ENCODE measurements around the gene ZNHIT2. TPM values are rescaled to one million over a fixed set of nuclear protein-coding genes. Genes with fewer than 3 reads are reported as not detected.

ZNHIT2 gene
- total and polyA plus RNA-seq, 2 of the 13 experiments (the other 11 are each of a cell fraction or from before 2014, with no cell fraction given) = 1.1 to 6.5 TPM

DNA sequence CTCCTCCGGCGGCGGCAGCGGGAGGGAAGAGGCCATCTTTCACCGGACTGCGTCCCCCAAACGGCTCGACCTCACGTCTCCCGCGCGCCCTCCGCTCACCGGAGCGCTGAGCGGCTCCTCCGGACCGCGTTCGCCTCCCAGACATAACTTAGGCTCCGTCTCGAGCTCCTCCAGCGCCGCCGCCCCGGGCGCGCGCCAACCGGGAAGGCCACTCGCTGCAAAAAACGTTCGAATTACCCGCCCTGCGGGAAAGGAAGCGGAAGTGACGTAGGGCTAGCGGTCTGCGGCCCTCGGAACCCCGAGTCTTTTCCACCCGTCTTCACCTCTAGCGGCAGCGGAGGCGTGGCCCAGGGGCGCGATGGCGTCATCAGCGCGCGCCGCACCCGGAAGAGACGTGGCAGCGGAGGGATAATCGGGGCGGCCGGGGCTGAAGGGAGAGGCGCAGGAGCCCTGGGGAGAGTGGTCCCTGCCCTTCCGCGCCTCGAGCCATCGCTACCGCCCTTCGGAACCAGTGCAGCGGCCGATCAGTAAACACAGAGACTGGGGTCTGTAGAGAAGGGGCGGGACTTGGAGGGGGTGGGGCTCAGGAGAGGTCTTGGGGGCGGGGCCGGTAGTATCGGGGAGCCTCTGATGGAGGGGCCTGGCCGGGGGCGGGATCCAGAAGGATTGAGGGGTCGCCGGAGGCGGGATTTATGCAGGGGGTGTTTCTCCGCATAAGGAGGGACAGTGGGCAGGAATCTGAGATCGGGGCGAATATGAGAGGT, 33.5 kb downstream of the ZNHIT2 start, which contains the start of the genes CDCA5 and ZFPL1 (continued):
- TF ChIP-seq MLXIP (CRISPR knock-in tag; IDR thresholded peaks at IDR 0.05; ENCODE audit: borderline replicate concordance) (no peak), CBX2 (IDR thresholded peaks at IDR 0.05; ENCODE audit: low read depth, low read length) (no peak), CBX2 (CRISPR knock-in tag; IDR thresholded peaks at IDR 0.05; ENCODE audit: low read depth) (no peak), ZNF331 (CRISPR knock-in tag; IDR thresholded peaks at IDR 0.05) (peak; percentile 48; the same call in 1 of the 2 replicates), MAFG (CRISPR knock-in tag; IDR thresholded peaks at IDR 0.05) (no peak), ZNF724P (CRISPR knock-in tag; IDR thresholded peaks at IDR 0.05; ENCODE audit: borderline replicate concordance) (peak; percentile 92), ZFY (CRISPR knock-in tag; IDR thresholded peaks at IDR 0.05) (peak; percentile 88), MBD4 (IDR thresholded peaks at IDR 0.05; ENCODE audit: borderline replicate concordance, low read length) (no peak), ZFP41 (CRISPR knock-in tag; IDR thresholded peaks at IDR 0.05; ENCODE audit: borderline replicate concordance) (peak; percentile 77; the same call in 1 of the 2 replicates), GLI4 (CRISPR knock-in tag; IDR thresholded peaks at IDR 0.05; ENCODE audit: borderline replicate concordance) (no peak), ETV5 (CRISPR knock-in tag; IDR thresholded peaks at IDR 0.05; ENCODE audit: borderline replicate concordance) (peak; percentile 88; the same call in 1 of the 2 replicates), ZNF17 (CRISPR knock-in tag; IDR thresholded peaks at IDR 0.05) (no peak), KLF6 (CRISPR knock-in tag; IDR thresholded peaks at IDR 0.05) (no peak), ZNF382 (CRISPR knock-in tag; IDR thresholded peaks at IDR 0.05; ENCODE audit: borderline replicate concordance) (no peak), ZNF383 (CRISPR knock-in tag; IDR thresholded peaks at IDR 0.05; ENCODE audit: borderline replicate concordance) (no peak; the same call in 1 of the 2 replicates), ZSCAN22 (CRISPR knock-in tag; IDR thresholded peaks at IDR 0.05) (no peak), NFIB (CRISPR knock-in tag; IDR thresholded peaks at IDR 0.05; ENCODE audit: borderline replicate concordance) (no peak), SIN3B (IDR thresholded peaks at IDR 0.05; ENCODE audit: low read length) (peak; percentile 100)
- TF ChIP-seq, protein P1, sequence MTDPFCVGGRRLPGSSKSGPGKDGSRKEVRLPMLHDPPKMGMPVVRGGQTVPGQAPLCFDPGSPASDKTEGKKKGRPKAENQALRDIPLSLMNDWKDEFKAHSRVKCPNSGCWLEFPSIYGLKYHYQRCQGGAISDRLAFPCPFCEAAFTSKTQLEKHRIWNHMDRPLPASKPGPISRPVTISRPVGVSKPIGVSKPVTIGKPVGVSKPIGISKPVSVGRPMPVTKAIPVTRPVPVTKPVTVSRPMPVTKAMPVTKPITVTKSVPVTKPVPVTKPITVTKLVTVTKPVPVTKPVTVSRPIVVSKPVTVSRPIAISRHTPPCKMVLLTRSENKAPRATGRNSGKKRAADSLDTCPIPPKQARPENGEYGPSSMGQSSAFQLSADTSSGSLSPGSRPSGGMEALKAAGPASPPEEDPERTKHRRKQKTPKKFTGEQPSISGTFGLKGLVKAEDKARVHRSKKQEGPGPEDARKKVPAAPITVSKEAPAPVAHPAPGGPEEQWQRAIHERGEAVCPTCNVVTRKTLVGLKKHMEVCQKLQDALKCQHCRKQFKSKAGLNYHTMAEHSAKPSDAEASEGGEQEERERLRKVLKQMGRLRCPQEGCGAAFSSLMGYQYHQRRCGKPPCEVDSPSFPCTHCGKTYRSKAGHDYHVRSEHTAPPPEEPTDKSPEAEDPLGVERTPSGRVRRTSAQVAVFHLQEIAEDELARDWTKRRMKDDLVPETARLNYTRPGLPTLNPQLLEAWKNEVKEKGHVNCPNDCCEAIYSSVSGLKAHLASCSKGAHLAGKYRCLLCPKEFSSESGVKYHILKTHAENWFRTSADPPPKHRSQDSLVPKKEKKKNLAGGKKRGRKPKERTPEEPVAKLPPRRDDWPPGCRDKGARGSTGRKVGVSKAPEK (CRISPR knock-in tag; IDR thresholded peaks at IDR 0.05; ENCODE audit: borderline replicate concordance) = no peak
- TF ChIP-seq, protein P2, sequence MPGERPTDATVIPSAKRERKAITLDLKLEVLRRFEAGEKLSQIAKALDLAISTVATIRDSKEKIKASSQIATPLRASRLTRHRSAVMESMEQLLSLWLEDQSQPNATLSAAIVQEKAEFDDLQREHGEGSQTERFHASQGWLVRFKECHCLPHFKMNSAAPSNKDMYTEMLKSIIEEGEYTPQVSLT (CRISPR knock-in tag; IDR thresholded peaks at IDR 0.05; ENCODE audit: borderline replicate concordance, low read depth) = no peak
- TF ChIP-seq, protein P3, sequence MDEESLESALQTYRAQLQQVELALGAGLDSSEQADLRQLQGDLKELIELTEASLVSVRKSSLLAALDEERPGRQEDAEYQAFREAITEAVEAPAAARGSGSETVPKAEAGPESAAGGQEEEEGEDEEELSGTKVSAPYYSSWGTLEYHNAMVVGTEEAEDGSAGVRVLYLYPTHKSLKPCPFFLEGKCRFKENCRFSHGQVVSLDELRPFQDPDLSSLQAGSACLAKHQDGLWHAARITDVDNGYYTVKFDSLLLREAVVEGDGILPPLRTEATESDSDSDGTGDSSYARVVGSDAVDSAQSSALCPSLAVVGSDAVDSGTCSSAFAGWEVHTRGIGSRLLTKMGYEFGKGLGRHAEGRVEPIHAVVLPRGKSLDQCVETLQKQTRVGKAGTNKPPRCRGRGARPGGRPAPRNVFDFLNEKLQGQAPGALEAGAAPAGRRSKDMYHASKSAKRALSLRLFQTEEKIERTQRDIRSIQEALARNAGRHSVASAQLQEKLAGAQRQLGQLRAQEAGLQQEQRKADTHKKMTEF (CRISPR knock-in tag; IDR thresholded peaks at IDR 0.05) = peak; percentile 95
